ENCODE results near the gene OR13C8. TPM values are rescaled to one million over a fixed set of nuclear protein-coding genes. Genes with fewer than 3 reads are reported as not detected.

The OR13C8 gene
- total RNA-seq, 1 donor from 2014 or later: not detected

DNA sequence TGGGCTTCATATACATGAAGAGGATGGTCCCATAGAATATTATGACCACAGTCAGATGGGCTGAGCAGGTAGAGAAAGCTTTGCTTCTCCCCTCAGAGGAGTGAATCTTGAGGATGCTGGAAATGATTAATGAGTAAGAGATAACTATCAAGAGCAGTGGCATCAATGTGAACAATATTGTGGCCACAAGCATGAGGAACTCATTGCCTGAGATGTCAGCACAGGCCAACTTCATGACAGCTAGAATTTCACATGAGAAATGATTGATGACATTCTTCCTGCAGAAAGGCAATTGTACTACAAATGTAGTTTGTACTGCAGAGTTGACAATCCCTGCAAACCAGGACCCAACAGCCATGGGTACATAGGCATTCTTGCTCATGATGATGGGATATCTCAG, 48.5 kb downstream of the OR13C8 start:
- ATAC-seq: no peak

DNA sequence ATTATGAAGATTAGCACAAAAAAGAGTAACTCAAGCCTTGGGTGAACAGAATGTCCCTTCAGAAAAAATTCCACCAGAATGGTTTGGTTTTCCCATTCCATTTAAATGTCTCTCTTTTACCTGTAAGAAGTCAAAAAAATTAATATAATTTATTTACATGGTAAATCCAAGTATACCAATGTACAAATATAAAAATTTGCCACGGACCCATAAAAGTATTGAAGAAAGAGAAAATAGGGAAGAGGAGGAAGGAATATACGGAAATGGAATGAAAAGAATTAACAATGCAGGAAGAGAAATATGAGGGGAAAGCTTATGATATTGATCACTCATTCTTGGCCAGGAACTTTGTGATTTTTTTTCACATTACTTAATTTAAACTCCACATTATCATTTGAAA, 49.1 kb downstream of the OR13C8 start, which contains the start of gene OR13C9:
Gene OR13C9 (minus strand): TSS at position 101 of the 400 bp plus-strand sequence. CDS start 0 bp downstream, at position 101.
- no peak for ATAC-seq

Other genes with a start within 250 kb of the OR13C8 start
- gene OR13F1, start 64.9 kb upstream of the OR13C8 start, total RNA-seq: not detected
- not detected for gene OR13C4, start 42.0 kb upstream of the OR13C8 start, total RNA-seq
- not detected for gene OR13C3, start 32.3 kb upstream of the OR13C8 start, total RNA-seq
- not detected for gene OR13C5, start 30.2 kb downstream of the OR13C8 start, total RNA-seq
- not detected for gene OR13C2, start 36.5 kb downstream of the OR13C8 start, total RNA-seq
- not detected for gene OR13C9, start 49.0 kb downstream of the OR13C8 start, total RNA-seq
- not detected for gene OR13D1, start 125.3 kb downstream of the OR13C8 start, total RNA-seq
- 22.9 TPM for gene NIPSNAP3A, start 178.5 kb downstream of the OR13C8 start, total RNA-seq
- 0.76 TPM for gene NIPSNAP3B, start 195.0 kb downstream of the OR13C8 start, total RNA-seq